Measurements from ENCODE around the gene PLEKHS1. TPM values are rescaled to one million over a fixed set of nuclear protein-coding genes. Genes with fewer than 3 reads are reported as not detected.

The PLEKHS1 gene
- polyA plus RNA-seq, 1 of the 3 experiments (the other 2 are of a cell fraction), result not detected

DNA sequence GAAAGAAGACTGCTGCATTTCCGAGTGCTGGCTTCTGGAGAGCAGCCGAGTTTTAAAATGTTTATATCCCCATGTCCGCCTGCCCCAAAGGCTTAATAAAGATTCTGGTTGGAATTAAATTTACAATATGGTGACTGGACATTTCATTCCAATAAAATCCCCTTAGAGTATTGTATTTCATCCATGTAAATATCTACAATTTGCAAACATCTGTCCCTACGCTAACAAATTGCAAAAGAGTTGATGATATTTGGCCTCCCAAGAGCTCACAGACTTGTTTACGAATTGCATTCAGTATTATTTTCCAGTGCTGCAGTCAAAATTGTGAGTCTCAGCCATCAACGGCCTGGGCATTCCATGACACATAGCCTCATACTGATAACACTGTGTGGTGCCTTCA, 50.1 kb downstream of the PLEKHS1 start:
- no peaks in the 10 kb centered on the region for H3K79me2 ChIP-seq (ENCODE audit: insufficient read depth)
- ChIA-PET CTCF (interaction anchor here (0.6 to 9.3 kb wide), 8 partner anchors 15 to 722 kb away, joined by 3 to 125 read pairs (median 4); no protein-coding TSS in a partner anchor), POLR2A (no interaction called here)
- H3K4me3 ChIP-seq (ENCODE audit: low read depth in 2 of 2, low read length in 1 of 2), result no peak overlapping the region
- no peaks in the 10 kb centered on the region for H3K36me3 ChIP-seq (replicated peaks in 1 of 2; ENCODE audit: control insufficient read depth in 1 of 2, insufficient read depth in 2 of 2, low read length in 1 of 2)
- H4K20me1 ChIP-seq (ENCODE audit: insufficient read depth), result no peaks in the 10 kb centered on the region
- TF ChIP-seq YY1 (IDR thresholded peaks at IDR 0.05; ENCODE audit: low read depth), result no peak
- TF ChIP-seq GABPA (IDR thresholded peaks at IDR 0.05; ENCODE audit: low read depth), result no peak
- no peak for TF ChIP-seq CHD2 (IDR thresholded peaks at IDR 0.05; ENCODE audit: low read length, partially characterized antibody)
- TF ChIP-seq, protein P1, sequence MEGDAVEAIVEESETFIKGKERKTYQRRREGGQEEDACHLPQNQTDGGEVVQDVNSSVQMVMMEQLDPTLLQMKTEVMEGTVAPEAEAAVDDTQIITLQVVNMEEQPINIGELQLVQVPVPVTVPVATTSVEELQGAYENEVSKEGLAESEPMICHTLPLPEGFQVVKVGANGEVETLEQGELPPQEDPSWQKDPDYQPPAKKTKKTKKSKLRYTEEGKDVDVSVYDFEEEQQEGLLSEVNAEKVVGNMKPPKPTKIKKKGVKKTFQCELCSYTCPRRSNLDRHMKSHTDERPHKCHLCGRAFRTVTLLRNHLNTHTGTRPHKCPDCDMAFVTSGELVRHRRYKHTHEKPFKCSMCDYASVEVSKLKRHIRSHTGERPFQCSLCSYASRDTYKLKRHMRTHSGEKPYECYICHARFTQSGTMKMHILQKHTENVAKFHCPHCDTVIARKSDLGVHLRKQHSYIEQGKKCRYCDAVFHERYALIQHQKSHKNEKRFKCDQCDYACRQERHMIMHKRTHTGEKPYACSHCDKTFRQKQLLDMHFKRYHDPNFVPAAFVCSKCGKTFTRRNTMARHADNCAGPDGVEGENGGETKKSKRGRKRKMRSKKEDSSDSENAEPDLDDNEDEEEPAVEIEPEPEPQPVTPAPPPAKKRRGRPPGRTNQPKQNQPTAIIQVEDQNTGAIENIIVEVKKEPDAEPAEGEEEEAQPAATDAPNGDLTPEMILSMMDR (IDR thresholded peaks at IDR 0.05), result no peak
- TF ChIP-seq RCOR1 (IDR thresholded peaks at IDR 0.05; ENCODE audit: low read length), result no peak
- TF ChIP-seq RAD21 (IDR thresholded peaks at IDR 0.05; ENCODE audit: low read length), result no peak
- TF ChIP-seq, protein P2, sequence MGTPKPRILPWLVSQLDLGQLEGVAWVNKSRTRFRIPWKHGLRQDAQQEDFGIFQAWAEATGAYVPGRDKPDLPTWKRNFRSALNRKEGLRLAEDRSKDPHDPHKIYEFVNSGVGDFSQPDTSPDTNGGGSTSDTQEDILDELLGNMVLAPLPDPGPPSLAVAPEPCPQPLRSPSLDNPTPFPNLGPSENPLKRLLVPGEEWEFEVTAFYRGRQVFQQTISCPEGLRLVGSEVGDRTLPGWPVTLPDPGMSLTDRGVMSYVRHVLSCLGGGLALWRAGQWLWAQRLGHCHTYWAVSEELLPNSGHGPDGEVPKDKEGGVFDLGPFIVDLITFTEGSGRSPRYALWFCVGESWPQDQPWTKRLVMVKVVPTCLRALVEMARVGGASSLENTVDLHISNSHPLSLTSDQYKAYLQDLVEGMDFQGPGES (IDR thresholded peaks at IDR 0.05; ENCODE audit: low read depth, low read length), result no peak
- no peak for TF ChIP-seq MEF2A (IDR thresholded peaks at IDR 0.05; ENCODE audit: borderline replicate concordance, low read depth)
- TF ChIP-seq RFX5 (IDR thresholded peaks at IDR 0.05; ENCODE audit: low read length), result no peak
- no peak for TF ChIP-seq JUND (IDR thresholded peaks at IDR 0.05)
- TF ChIP-seq, protein P3, sequence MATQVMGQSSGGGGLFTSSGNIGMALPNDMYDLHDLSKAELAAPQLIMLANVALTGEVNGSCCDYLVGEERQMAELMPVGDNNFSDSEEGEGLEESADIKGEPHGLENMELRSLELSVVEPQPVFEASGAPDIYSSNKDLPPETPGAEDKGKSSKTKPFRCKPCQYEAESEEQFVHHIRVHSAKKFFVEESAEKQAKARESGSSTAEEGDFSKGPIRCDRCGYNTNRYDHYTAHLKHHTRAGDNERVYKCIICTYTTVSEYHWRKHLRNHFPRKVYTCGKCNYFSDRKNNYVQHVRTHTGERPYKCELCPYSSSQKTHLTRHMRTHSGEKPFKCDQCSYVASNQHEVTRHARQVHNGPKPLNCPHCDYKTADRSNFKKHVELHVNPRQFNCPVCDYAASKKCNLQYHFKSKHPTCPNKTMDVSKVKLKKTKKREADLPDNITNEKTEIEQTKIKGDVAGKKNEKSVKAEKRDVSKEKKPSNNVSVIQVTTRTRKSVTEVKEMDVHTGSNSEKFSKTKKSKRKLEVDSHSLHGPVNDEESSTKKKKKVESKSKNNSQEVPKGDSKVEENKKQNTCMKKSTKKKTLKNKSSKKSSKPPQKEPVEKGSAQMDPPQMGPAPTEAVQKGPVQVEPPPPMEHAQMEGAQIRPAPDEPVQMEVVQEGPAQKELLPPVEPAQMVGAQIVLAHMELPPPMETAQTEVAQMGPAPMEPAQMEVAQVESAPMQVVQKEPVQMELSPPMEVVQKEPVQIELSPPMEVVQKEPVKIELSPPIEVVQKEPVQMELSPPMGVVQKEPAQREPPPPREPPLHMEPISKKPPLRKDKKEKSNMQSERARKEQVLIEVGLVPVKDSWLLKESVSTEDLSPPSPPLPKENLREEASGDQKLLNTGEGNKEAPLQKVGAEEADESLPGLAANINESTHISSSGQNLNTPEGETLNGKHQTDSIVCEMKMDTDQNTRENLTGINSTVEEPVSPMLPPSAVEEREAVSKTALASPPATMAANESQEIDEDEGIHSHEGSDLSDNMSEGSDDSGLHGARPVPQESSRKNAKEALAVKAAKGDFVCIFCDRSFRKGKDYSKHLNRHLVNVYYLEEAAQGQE (IDR thresholded peaks at IDR 0.05; ENCODE audit: low read depth, low read length), result no peak
- no peak for TF ChIP-seq TAF1 (IDR thresholded peaks at IDR 0.05; ENCODE audit: borderline replicate concordance, low read depth, low read length)
- TF ChIP-seq, protein P4, sequence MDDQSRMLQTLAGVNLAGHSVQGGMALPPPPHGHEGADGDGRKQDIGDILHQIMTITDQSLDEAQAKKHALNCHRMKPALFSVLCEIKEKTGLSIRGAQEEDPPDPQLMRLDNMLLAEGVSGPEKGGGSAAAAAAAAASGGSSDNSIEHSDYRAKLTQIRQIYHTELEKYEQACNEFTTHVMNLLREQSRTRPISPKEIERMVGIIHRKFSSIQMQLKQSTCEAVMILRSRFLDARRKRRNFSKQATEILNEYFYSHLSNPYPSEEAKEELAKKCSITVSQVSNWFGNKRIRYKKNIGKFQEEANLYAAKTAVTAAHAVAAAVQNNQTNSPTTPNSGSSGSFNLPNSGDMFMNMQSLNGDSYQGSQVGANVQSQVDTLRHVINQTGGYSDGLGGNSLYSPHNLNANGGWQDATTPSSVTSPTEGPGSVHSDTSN (IDR thresholded peaks at IDR 0.05), result no peak
- TF ChIP-seq, protein P5, sequence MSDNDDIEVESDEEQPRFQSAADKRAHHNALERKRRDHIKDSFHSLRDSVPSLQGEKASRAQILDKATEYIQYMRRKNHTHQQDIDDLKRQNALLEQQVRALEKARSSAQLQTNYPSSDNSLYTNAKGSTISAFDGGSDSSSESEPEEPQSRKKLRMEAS (IDR thresholded peaks at IDR 0.05; ENCODE audit: low read depth), result no peak
- no peak for TF ChIP-seq NFIC (IDR thresholded peaks at IDR 0.05; ENCODE audit: borderline replicate concordance)
- no peak for TF ChIP-seq TEAD4 (IDR thresholded peaks at IDR 0.05; ENCODE audit: borderline replicate concordance, insufficient read depth)
- H3F3A ChIP-seq (replicated peaks; ENCODE audit: insufficient read depth), result no peaks in the 10 kb centered on the region
- H2AFZ ChIP-seq (ENCODE audit: low read depth), result no peak overlapping the region
- WGBS (ENCODE audit: low lambda C conversion rate), result 80% methylated on average over 6 of the region's 6 CpGs
- no peak overlapping the region for H3K4me2 ChIP-seq
- no peaks in the 10 kb centered on the region for H3K9me3 ChIP-seq
- no peaks in the 10 kb centered on the region for H3K9me2 ChIP-seq
- H3K4me1 ChIP-seq (ENCODE audit: control insufficient read depth in 1 of 2, insufficient read depth in 2 of 2, low read depth in 1 of 2, low read length in 1 of 2), result no peaks in the 10 kb centered on the region
- H3K9ac ChIP-seq, result no peak overlapping the region
- H3K27ac ChIP-seq (ENCODE audit: low read depth in 2 of 2, low read length in 1 of 2), result no peak overlapping the region
- DNase-seq, result no peak
- H3K27me3 ChIP-seq (ENCODE audit: insufficient read depth), result peaks cover 5% of the 10 kb centered on the region; the same call in 1 of the 2 replicates

All from SK-N-SH (cell line).